SK-MEL-5 (cell line): ENCODE data around the gene ZFP36. TPM values are rescaled to one million over a fixed set of nuclear protein-coding genes. Genes with fewer than 3 reads are reported as not detected.
A peak's percentile ranks its signal among the peaks of the same experiment; 100 is the strongest.
"Not testable (repeated sequence)": the region's sequence is repeated elsewhere in the genome, so short reads cannot be mapped to it uniquely, and the experiment has no call there.

Source experiments
- DNase-seq: peaks from one replicate; pipeline ENCODE4 v3.0.0-alpha.2; 2016; ENCODE audit warnings: low read depth, low spot score
- in situ Hi-C: cut with HindIII; loops from 2 replicates; pipeline ENCODE4 v1.10.0; 2016; ENCODE audit warnings: low sequenced_read_pairs, high pct_unique_total_duplicates, low pct_unique_long_range_greater_than_20kb
- polyA plus RNA-seq, 2 experiments: library from polyadenylated mRNA; depleted of rRNA; stranded (reverse); fragments of >200 nt; gene quantifications; 2 replicates each; pipeline ENCODE4 v1.2.3, GENCODE V29; 2015
- total RNA-seq: library from RNA; depleted of rRNA; stranded (reverse); fragments of >200 nt; shearing (Covaris generic); gene quantifications from 2 replicates; pipeline ENCODE4 v1.2.3, GENCODE V29; 2014; rRNA removed

The ZFP36 gene
- 2.6 and 3.1 TPM in 2 replicates for total RNA-seq
- 16.5 and 22.2 TPM in 2 replicates for polyA plus RNA-seq (2015; cell fraction: cytosol; rRNA removed)
- 9.3 and 21.1 TPM in 2 replicates for polyA plus RNA-seq (2015; cell fraction: nucleus; rRNA removed)

- in situ Hi-C loops = no loop called here
- DNase-seq = peak; percentile 73
Measured at GRCh38 chr19:39406656-39407409, at the start of gene ZFP36. Gene ZFP36, plus strand, starts transcription at chr19:39406847. Its CDS starts 58 bp downstream, at chr19:39406905.

GRCh38 chr19:39359026-39359425, 47.6 kb upstream of the ZFP36 start:
- DNase-seq = no peak
- in situ Hi-C loops = no loop called here

- in situ Hi-C loops = no loop called here
- no peak for DNase-seq
Measured at GRCh38 chr19:39360599-39360998, 46.0 kb upstream of the ZFP36 start.

- DNase-seq = no peak
- in situ Hi-C loops = no loop called here
Measured at GRCh38 chr19:39362682-39363657, 43.7 kb upstream of the ZFP36 start.

GRCh38 chr19:39363901-39364457, 42.7 kb upstream of the ZFP36 start:
- no peak for DNase-seq
- in situ Hi-C loops = no loop called here

GRCh38 chr19:39365531-39365930, 41.1 kb upstream of the ZFP36 start:
- DNase-seq = no peak
- in situ Hi-C loops = no loop called here

- no peak for DNase-seq
- in situ Hi-C loops = no loop called here
Measured at GRCh38 chr19:39369200-39369599, 37.4 kb upstream of the ZFP36 start.

- no peak for DNase-seq
- in situ Hi-C loops = no loop called here
Measured at GRCh38 chr19:39370735-39371134, 35.9 kb upstream of the ZFP36 start.

- no peak for DNase-seq
Measured at GRCh38 chr19:39372047-39372802, 34.4 kb upstream of the ZFP36 start.

GRCh38 chr19:39372941-39373340, 33.7 kb upstream of the ZFP36 start:
- in situ Hi-C loops = no loop called here
- no peak for DNase-seq

More at GRCh38 chr19:39372047-39372802, 34.4 kb upstream of the ZFP36 start:
- in situ Hi-C loops = no loop called here

GRCh38 chr19:39375929-39376328, 30.7 kb upstream of the ZFP36 start:
- DNase-seq = no peak
- in situ Hi-C loops = no loop called here

- in situ Hi-C loops = no loop called here
Measured at GRCh38 chr19:39377373-39378362, 29.0 kb upstream of the ZFP36 start.

GRCh38 chr19:39379366-39379765, 27.3 kb upstream of the ZFP36 start:
- DNase-seq, in situ Hi-C loops: not testable (repeated sequence)

More at GRCh38 chr19:39377373-39378362, 29.0 kb upstream of the ZFP36 start:
- DNase-seq = no peak

GRCh38 chr19:39379865-39380396, 26.7 kb upstream of the ZFP36 start:
- in situ Hi-C loops = no loop called here
- DNase-seq = no peak

GRCh38 chr19:39380521-39381502, 25.8 kb upstream of the ZFP36 start:
- in situ Hi-C loops = no loop called here

More at GRCh38 chr19:39380521-39381502, 25.8 kb upstream of the ZFP36 start:
- no peak for DNase-seq
